Breast epithelium (tissue), 4 donors: Measurements from ENCODE around the gene TMOD2. TPM values are rescaled to one million over a fixed set of nuclear protein-coding genes. Genes with fewer than 3 reads are reported as not detected.

Source experiments
- DNase-seq, 2 donors: peaks; one replicate each; pipeline ENCODE4 v3.0.0-alpha.2; 2019; ENCODE audit warnings: low spot score in 2 of 2
- H3K27ac ChIP-seq, 2 donors: fragments of 200-600 bp; sonication (generic) in 1 of 2; one replicate each; pipeline ENCODE4 v1.5.1; 2016 to 2019; ENCODE audit warnings: mild to moderate bottlenecking in 1 of 2
- H3K27me3 ChIP-seq, 2 donors: fragments of 200-600 bp; sonication (generic) in 1 of 2; one replicate each; pipeline versions ENCODE4 v1.5.1 to v1.6.0; 2017 to 2019; ENCODE audit warnings: control low read depth in 1 of 2, mild to moderate bottlenecking in 1 of 2
- H3K36me3 ChIP-seq: fragments of 200-600 bp; one replicate; pipeline ENCODE4 v1.5.1; 2019
- H3K4me1 ChIP-seq, 2 donors: fragments of 200-600 bp; sonication (generic); one replicate each; pipeline ENCODE4 v1.5.1; 2016 to 2019; ENCODE audit warnings: control low read depth in 1 of 2
- H3K4me3 ChIP-seq, 3 donors: fragments of 200-600 bp; sonication (generic); 1 replicate in 2 of 3; 2 replicates in 1 of 3; pipeline ENCODE4 v1.5.1; 2016 to 2019; ENCODE audit warnings: mild to moderate bottlenecking in 3 of 3, moderate library complexity in 2 of 3
- H3K9me3 ChIP-seq, 2 donors: fragments of 200-600 bp; sonication (generic) in 1 of 2; one replicate each; pipeline ENCODE4 v1.5.1; 2016 to 2019; ENCODE audit warnings: control low read depth in 1 of 2
- POLR2A ChIP-seq: fragments of 450-650 bp; IDR thresholded peaks from one replicate; pipeline ENCODE4 v1.6.1; 2016; ENCODE audit warnings: antibody characterized with exemption, mild to moderate bottlenecking, moderate library complexity
- POLR2AphosphoS5 ChIP-seq, 3 donors: sonication (generic); formaldehyde crosslinking; IDR thresholded peaks; one replicate each; pipeline ENCODE4 v1.6.1; 2017; ENCODE audit warnings: antibody characterized with exemption in 3 of 3
- intact Hi-C: fragments of 100-400 bp; cut with DNase I; formaldehyde crosslinking; loops from one replicate; pipeline ENCODE4 v1.15.1; 2023; ENCODE audit warnings: low total_unique reads
- total RNA-seq, 3 donors: library from RNA; depleted of rRNA; stranded (reverse); fragments of >200 nt; gene quantifications; one replicate each; pipeline ENCODE4 v1.1.0, GENCODE V29; 2016
- TF ChIP-seq, protein P1 (sequence below), 3 donors: fragments of 450-650 bp; IDR thresholded peaks; one replicate each; pipeline ENCODE4 v1.5.1; 2016 to 2017; ENCODE audit warnings: antibody characterized with exemption in 3 of 3, mild to moderate bottlenecking in 3 of 3, moderate library complexity in 3 of 3

TMOD2 gene
- total RNA-seq, 3 donors from 2014 or later: 8.6 to 16.8 (median 11.5) TPM

GRCh38 chr15:51864408-51865056, 113.1 kb downstream of the TMOD2 start:
- TF ChIP-seq POLR2A (no peak), POLR2AphosphoS5 (IDR thresholded peaks at IDR 0.05) (no peak)
- TF ChIP-seq, protein P1, sequence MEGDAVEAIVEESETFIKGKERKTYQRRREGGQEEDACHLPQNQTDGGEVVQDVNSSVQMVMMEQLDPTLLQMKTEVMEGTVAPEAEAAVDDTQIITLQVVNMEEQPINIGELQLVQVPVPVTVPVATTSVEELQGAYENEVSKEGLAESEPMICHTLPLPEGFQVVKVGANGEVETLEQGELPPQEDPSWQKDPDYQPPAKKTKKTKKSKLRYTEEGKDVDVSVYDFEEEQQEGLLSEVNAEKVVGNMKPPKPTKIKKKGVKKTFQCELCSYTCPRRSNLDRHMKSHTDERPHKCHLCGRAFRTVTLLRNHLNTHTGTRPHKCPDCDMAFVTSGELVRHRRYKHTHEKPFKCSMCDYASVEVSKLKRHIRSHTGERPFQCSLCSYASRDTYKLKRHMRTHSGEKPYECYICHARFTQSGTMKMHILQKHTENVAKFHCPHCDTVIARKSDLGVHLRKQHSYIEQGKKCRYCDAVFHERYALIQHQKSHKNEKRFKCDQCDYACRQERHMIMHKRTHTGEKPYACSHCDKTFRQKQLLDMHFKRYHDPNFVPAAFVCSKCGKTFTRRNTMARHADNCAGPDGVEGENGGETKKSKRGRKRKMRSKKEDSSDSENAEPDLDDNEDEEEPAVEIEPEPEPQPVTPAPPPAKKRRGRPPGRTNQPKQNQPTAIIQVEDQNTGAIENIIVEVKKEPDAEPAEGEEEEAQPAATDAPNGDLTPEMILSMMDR (IDR thresholded peaks at IDR 0.05): no peak

GRCh38 chr15:51865317-51865716, 113.9 kb downstream of the TMOD2 start:
- Histone ChIP-seq H3K4me1 (no peaks in the 10 kb centered on the region), H3K36me3 (no peaks in the 10 kb centered on the region), H3K27ac (no peak overlapping the region), H3K27me3 (no peaks in the 10 kb centered on the region), H3K4me3 (no peak overlapping the region), H3K9me3 (no peaks in the 10 kb centered on the region)
- intact Hi-C loops: no loop called here
- TF ChIP-seq POLR2AphosphoS5 (IDR thresholded peaks at IDR 0.05): no peak
- no peak for TF ChIP-seq POLR2A
- TF ChIP-seq, protein P1 (IDR thresholded peaks at IDR 0.05): no peak
- no peak for DNase-seq

More at GRCh38 chr15:51864408-51865056, 113.1 kb downstream of the TMOD2 start:
- Histone ChIP-seq H3K4me1 (no peaks in the 10 kb centered on the region), H3K9me3 (no peaks in the 10 kb centered on the region), H3K27ac (no peak overlapping the region), H3K36me3 (no peaks in the 10 kb centered on the region), H3K27me3 (no peaks in the 10 kb centered on the region), H3K4me3 (no peak overlapping the region)
- DNase-seq: no peak
- intact Hi-C loops: no loop called here

Other genes with a start within 250 kb of the TMOD2 start
- gene DMXL2, start 128.8 kb upstream of the TMOD2 start, total RNA-seq: 10 to 100 TPM; 28.5 to 73.9 (median 36.4) TPM
- under 1 TPM in 1 of 3 donors, not detected in 2; 0.33 TPM for gene SCG3, start 70.1 kb upstream of the TMOD2 start, total RNA-seq
- 10 to 100 TPM in 2 of 3 donors, 1 to 10 TPM in 1; 5.0 to 18.7 (median 15.8) TPM for gene LYSMD2, start 13.9 kb upstream of the TMOD2 start, total RNA-seq
- 10 to 100 TPM; 24.9 to 31.4 (median 27.5) TPM for gene TMOD3, start 78.1 kb downstream of the TMOD2 start, total RNA-seq
- 10 to 100 TPM; 12.8 to 25.5 (median 23.3) TPM for gene LEO1, start 220.2 kb downstream of the TMOD2 start, total RNA-seq